GM19468 (cell line): ENCODE data around the gene GAPVD1.
A peak's percentile ranks its signal among the peaks of the same experiment; 100 is the strongest.

Experiments
- ATAC-seq: cut with Tn5 transposase; IDR thresholded peaks from one replicate; pipeline ENCODE4 v1.9.1; 2021; ENCODE audit warnings: mild to moderate bottlenecking, moderate library complexity, moderate number of reproducible peaks; ENCODE audit not compliant: unreplicated experiment; ENCODE audit errors: extremely low read depth

The GAPVD1 gene

DNA sequence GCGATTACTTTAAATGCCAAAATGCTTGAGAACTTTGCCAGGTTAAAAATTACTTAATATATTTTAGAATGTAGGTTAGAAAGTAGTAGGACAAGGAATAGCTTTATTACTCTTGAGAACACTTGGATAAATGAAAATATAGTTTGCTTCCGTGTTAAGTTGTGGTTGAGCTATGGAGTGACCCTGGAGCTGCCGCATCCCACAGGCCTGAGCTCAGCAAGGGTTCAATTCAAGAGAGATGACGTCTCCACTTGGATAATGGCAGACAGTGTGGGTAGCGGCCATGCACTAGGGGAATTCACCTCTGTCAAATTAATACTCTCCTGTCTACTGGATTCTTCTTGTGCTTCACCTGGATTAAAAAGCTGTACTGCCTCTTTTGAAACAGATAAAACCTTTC, 105.0 kb downstream of the GAPVD1 start:
- no peak for ATAC-seq

DNA sequence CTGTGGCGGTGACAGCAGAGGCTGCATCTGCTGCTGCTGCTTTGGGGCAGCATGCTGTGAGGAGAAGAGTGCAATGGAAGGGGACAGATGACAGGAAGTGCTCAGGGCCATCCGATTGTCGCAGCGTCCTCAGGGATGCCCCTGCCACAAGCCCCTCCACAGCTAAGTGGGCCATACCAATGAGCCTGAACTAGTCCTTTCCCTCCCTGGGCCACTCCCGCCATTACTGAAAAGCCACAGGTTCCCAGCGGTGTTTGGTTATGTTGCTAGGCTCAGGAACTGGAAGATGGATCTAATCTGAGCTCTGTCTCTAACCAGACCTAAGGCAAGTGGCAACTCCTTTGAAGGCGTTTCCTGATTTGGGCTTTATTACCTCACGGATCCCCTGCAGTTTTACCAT, 109.2 kb downstream of the GAPVD1 start:
- ATAC-seq = no peak

GRCh38 chr9:125372441-125373226, 111.0 kb downstream of the GAPVD1 start:
- ATAC-seq = no peak

DNA sequence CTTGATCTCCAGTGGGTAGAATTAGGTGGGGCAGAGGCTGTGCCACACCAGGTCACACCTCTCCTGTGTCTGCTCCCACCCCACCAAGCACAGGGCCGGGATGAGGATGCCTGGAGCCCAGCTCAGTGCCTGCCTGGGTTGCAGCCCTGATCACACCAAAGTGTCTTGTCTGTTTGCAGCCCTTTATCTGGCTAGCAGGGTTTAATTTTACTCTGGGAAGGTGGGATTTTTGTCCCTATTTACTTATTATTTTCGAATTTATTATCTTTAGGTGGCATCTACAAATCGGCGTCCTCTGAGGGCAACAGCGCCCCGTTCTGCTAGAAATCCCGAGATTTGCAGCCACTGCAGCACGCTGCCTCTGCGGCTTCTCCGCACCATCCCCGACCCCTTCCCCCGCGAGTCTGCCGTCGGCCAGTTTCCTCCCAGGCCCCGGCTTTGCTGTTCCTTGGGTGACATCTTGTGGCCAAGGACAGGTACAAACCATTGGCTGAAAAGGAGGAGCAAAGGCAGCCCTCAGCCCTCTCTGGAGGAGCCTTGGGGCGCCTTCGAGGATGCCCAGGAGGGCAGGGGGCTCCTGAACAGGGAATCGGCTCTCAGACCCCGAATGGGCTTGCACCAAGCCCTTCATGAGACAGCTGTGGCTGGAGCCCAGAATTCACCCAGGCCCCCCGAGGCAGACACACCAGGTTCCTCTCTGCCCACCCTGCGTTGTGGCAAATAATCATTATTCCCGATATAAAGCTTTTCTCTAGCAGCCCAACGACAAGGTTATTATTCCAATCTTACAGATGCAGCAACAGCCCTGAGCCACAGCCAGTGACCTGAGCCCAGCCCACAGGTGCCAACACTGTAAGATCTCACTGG, 113.0 kb downstream of the GAPVD1 start:
- peak; percentile 45 for ATAC-seq

- ATAC-seq = no peak
Observed at GRCh38 chr9:125375820-125376219, 114.2 kb downstream of the GAPVD1 start.

- no peak for ATAC-seq
Observed at GRCh38 chr9:125376261-125377226, 114.9 kb downstream of the GAPVD1 start.

DNA sequence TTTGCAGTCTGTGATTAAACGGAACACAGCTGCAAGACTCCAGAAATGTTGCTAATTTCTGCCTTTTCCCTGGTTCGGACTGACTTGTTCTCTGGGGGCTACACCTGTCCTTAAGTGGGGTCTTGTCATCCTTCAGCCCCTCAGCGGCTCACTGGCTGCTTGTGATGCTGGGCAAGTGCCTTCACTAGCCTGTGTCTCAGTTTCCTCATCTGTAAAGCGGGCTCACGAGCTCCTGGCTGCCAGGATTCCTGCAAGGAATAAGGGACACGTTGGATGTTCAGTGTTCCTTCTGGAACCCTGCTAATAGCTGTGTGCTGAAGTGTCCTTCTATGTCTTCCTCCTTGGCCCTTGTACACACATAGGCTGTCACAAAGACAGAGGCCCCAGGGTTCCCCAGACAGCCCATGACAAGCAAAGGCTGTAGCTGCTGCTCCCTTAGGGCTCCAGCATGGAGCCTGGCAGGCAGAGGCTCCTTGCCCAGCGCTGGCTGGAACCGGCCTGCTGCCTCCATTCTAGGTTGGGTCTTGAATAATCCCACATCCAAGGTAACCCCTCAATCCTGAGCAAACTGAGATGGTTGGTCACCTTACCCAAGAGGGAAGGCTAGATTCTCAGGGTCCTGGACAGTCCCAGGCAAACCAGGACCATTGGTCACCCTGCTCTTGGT, 116.1 kb downstream of the GAPVD1 start:
- ATAC-seq = no peak

- ATAC-seq = no peak
Observed at GRCh38 chr9:125378778-125379177, 117.2 kb downstream of the GAPVD1 start.

GRCh38 chr9:125379208-125379607, 117.6 kb downstream of the GAPVD1 start:
- no peak for ATAC-seq

DNA sequence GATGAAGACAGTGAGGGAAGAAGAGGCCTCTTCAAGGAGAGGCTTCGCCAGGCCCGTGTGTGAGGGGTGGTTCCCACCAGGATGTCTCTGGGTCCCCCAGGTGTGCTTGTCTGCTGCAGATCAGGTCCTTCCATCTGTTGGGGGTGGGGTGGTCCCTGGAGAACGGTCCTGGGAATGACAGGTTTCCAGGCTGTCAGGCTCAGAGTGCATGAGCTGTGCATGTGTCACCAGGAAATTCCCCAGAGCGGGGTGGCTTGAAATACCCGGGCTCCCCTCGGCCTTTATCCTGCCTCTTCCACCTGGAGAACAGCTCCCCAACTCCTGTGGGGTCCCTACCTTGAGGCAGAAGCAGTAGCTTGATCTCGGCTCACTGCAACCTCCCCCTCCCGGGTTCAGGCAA, 118.8 kb downstream of the GAPVD1 start:
- ATAC-seq = no peak

DNA sequence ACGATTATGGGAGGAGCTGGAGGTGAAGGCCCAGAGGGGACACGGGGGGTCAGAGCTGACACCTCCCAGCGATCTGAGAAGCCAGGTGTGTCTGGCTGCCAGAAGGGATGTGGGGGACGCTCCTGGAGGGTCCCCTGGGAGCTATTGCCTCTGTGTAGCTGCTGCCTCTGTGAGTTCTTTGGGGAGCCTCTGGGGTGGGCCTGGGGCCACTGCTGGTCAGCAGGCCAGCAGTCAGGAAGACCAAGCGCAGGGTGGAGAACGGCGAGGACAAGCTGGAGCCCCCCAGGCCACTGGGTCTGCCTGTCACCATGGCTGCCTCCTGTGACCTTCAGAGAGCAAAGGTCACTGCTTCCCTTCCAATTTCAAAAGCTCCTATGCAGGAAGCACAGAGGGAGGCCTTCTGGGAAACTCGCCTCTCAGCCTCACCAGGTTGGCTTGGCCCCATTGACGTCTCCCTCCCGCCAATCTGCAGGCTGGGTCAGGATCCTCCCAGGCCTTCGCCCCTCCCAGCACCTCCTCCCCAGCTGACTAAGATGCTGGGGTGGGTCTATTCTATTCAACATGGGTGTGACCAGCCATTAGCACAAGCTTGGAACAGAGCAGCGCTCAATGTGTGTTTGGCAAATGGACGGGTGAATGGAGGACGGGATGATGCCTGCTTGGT, 126.4 kb downstream of the GAPVD1 start:
- ATAC-seq = no peak

GRCh38 chr9:125388978-125389377, 127.4 kb downstream of the GAPVD1 start:
- ATAC-seq = no peak

DNA sequence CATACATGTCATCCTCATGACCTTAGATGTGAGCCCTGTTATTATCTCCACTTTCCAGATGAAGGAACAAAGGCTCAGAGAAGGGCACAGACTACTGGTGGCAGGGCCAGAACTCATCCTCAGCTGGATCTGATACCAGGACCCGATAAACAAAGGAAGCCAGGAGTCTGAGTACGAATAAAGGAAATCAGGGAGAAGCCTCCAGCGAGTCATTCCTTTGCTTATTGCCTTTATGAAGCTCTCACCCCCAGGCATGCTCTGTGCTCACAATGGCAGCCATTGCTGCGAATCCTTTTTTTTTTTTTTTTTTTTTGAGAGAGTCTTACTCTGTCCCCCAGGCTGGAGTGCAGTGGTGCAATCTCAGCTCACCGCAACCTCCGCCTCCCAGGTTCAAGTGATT, 130.1 kb downstream of the GAPVD1 start:
- ATAC-seq = no peak

DNA sequence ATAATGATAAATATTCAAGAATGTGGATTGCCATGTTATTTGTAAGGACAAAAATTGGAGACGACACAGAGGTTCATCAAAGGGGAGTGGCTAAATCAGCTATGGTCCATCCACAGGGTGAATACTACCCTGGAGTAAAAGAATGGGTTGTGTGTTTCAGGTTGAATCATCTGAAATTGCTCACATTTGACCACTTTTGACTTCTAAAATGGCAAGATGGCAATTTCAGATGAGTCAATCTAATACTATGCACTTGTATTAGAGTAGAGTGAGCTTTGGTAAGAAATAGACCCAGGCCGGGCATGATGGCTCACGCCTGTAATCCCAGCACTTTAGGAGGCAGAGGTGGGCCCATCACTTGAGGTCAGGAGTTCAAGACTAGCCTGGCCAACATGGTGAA, 131.8 kb downstream of the GAPVD1 start:
- ATAC-seq = no peak

DNA sequence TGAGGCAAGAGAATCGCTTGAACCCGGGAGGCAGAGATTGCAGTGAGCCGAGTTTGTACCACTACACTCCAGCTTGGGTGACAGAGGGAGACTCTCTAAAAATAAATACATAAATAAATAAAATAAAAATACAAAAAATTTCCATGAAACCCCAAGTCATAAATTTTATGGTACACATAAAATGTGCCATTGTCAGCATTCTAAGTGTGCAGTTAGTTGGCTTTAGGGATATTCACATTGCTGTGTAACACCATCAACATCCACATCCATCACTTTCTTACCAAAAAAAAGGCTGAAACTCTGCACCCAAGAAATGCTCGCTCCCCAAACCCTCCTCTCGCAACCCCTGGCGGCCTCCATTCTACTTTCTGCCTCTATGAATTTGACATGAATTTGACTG, 135.2 kb downstream of the GAPVD1 start:
- no peak for ATAC-seq

DNA sequence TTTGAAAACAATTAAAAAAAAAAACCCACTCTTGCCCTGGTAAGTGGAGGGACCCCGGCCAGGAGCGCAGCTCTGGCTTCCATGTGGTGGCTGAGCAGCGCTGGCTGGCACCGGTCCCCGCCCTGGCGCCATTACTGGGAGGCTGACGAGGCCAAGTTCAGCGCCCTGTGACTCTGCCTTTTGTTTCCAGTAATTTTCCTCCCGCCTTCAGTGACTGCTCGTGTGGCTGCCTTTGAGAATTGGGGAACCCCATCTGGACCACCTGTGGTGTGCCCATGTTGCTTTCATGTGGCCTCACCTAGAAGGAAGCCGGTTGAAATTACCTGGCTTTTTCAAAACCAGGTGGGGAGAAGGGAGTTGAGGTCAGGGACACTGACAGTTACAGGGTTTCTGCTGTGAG, 136.1 kb downstream of the GAPVD1 start:
- ATAC-seq = no peak

DNA sequence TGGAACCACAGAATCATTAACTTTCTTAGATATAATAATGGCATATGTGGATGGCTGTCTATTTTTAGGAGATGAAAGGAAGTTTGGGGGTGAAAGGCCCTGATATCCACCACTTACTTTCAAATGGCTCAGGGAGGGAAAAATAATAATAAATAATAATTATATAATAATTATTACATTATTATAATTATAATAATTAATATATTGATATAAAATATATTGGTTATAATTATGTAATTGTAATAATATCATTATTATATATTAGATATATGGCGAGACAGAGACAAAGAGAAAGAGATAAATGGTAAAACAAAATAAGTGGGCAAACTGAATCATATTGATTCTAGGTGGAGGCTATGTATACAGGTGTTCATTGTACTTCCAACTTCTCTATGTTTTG, 136.6 kb downstream of the GAPVD1 start:
- ATAC-seq = no peak

DNA sequence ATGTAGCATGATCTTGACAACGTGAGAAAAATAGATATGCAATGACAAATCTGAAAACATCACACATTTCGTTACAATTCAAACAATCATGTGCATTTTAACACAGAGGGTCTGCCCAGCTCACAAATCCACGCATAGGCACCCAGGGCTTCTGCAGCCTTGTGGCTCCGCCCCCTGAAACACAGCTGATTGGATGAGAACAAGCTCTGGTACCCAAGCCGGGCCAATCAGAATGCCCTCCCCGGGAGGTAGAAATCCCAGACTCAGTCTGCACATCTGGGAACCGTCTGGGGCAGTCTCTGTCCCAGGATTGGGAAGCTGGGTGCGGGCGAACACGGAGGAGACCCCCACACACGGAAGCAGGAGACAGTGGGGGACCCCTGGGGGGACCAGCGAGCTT, 137.5 kb downstream of the GAPVD1 start:
- ATAC-seq = no peak

DNA sequence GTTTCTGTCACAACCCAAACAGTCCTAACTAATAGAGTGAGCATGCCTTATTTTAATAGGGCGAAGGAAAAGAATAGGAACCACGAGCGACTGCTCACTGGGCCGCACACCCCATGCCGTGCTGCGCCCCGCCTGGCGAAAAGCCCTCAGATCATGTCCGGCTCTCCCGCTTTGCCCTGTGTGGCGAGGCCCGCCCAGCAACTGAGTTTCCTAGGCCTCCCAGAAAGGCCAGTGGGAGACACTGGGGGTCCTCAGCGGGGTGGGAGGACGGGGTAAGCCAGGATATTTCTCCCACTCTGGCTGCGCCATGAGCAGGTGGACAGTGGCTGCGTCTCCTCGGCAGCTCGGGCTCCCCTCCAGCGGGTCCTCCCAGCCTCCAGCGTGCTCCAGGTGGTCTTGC, 138.0 kb downstream of the GAPVD1 start:
- ATAC-seq = no peak
